Measurements from ENCODE around the gene KLF9. TPM values are rescaled to one million over a fixed set of nuclear protein-coding genes. Genes with fewer than 3 reads are reported as not detected.

Gene KLF9
- total and polyA plus RNA-seq, 9 of the 15 experiments (the other 6 are each of a cell fraction or from before 2014, with no cell fraction given): 3.3 to 11.9 (median 6.9) TPM

GRCh38 chr9:70450738-70451137 lies 36.3 kb upstream of the KLF9 start:
- peak in 1 of 4 experiments; percentile 21 for DNase-seq (ENCODE audit: extremely low read depth in 1 of 4, low spot score in 3 of 4)
- ATAC-seq: peak; percentile 42; the same call in 2 of the 3 replicates
- intact Hi-C loops (cut with micrococcal nuclease): no loop called here
- H4K20me1 ChIP-seq (replicated peaks; ENCODE audit: control insufficient read depth, insufficient read depth, low read length): no peaks in the 10 kb centered on the region
- no peaks in the 10 kb centered on the region for H3K79me2 ChIP-seq (ENCODE audit: control insufficient read depth, insufficient read depth, low read length)
- no peak overlapping the region for H3K4me2 ChIP-seq (ENCODE audit: insufficient read depth, low read length)
- TF ChIP-seq ZNF384 (IDR thresholded peaks at IDR 0.05; ENCODE audit: low read depth, low read length): peak; percentile 91
- TF ChIP-seq HEY1 (CRISPR knock-in tag; IDR thresholded peaks at IDR 0.05; ENCODE audit: borderline replicate concordance): no peak
- TF ChIP-seq ZEB2 (IDR thresholded peaks at IDR 0.05): no peak
- TF ChIP-seq MYBL2 (IDR thresholded peaks at IDR 0.05; ENCODE audit: low read depth): no peak
- no peak for TF ChIP-seq MYBL2 (CRISPR knock-in tag; IDR thresholded peaks at IDR 0.05; ENCODE audit: borderline replicate concordance)
- TF ChIP-seq ESRRA (IDR thresholded peaks at IDR 0.05; ENCODE audit: borderline replicate concordance, low read depth): 0 out of 2 replicates have a peak, but pooled peaks have one; percentile 36
- no peak for TF ChIP-seq GABPA (tag; conservative IDR thresholded peaks at IDR 0.05; ENCODE audit: low read depth)
- TF ChIP-seq ELF2 (CRISPR knock-in tag; IDR thresholded peaks at IDR 0.05): no peak
- TF ChIP-seq STAT6 (CRISPR knock-in tag; IDR thresholded peaks at IDR 0.05): no peak
- peak in 1 of 3 experiments; percentile 61 for TF ChIP-seq YY1 (IDR thresholded peaks at IDR 0.05; ENCODE audit: borderline replicate concordance in 1 of 3, control insufficient read depth in 1 of 3, extremely low read depth in 1 of 3, insufficient read depth in 3 of 3, insufficient read length in 1 of 3, insufficient replicate concordance in 2 of 3, low read depth in 1 of 3, low read length in 2 of 3)
- TF ChIP-seq JUND (IDR thresholded peaks at IDR 0.05; ENCODE audit: borderline replicate concordance, low read depth, low read length): peak; percentile 32; the same call in 1 of the 2 replicates
- TF ChIP-seq JUND (tag; IDR thresholded peaks at IDR 0.05; ENCODE audit: borderline replicate concordance, low read depth, low read length): no peak; the same call in 2 of the 3 replicates
- peak; percentile 33 for TF ChIP-seq ATF3 (IDR thresholded peaks at IDR 0.05)
- no peak for TF ChIP-seq ATF3 (CRISPR knock-in tag; conservative IDR thresholded peaks at IDR 0.05)
- TF ChIP-seq DPF2 (IDR thresholded peaks at IDR 0.05): 0 out of 2 replicates have a peak, but pooled peaks have one; percentile 23
- TF ChIP-seq RCOR1 (IDR thresholded peaks at IDR 0.05; ENCODE audit: borderline replicate concordance in 1 of 2, low read depth in 2 of 2, low read length in 2 of 2): 0 out of 4 replicates have a peak, but pooled peaks of 1 of the 2 experiments have one; percentile 10
- TF ChIP-seq NFE2 (IDR thresholded peaks at IDR 0.05; ENCODE audit: low read depth): peak; percentile 44
- TF ChIP-seq GABPB1 (CRISPR knock-in tag; IDR thresholded peaks at IDR 0.05): no peak
- in situ Hi-C loops (cut with MboI): no loop called here
- 23% methylated on average over 5 of the region's 5 CpGs for WGBS (ENCODE audit: insufficient coverage, low coverage, missing lambda C conversion rate)
- FAIRE-seq: no peak
- no peaks in the 10 kb centered on the region for H3K27me3 ChIP-seq (ENCODE audit: control insufficient read depth in 2 of 2, insufficient read depth in 2 of 2, low read length in 2 of 2)
- H3K9me1 ChIP-seq (ENCODE audit: control insufficient read depth, insufficient read depth, low read length): no peaks in the 10 kb centered on the region
- ChIA-PET CTCF (ENCODE audit: low intra/inter-chr PET ratio) (no interaction called here), POLR2A (interaction anchor here (1.0 kb wide), 1 partner anchor 10 kb away, joined by 4 read pairs; no protein-coding TSS in a partner anchor)
- H3K4me3 ChIP-seq: no peak overlapping the region
- BruUV-seq (replicated peaks): no TSS peak
- no peak overlapping the region for H3K27ac ChIP-seq (ENCODE audit: extremely low read depth, low read depth, low read length)
- no peaks in the 10 kb centered on the region; a peak in 3 of 5 replicates for H3K4me1 ChIP-seq (replicated peaks in 1 of 2; ENCODE audit: control insufficient read depth in 2 of 2, insufficient read depth in 2 of 2, low read length in 2 of 2)
- H3K9me3 ChIP-seq (replicated peaks; ENCODE audit: control insufficient read depth, insufficient read depth, low read depth, low read length): no peaks in the 10 kb centered on the region
- H2AFZ ChIP-seq (ENCODE audit: low read depth, low read length): no peak overlapping the region
- no peak overlapping the region for H3K9ac ChIP-seq (ENCODE audit: insufficient read depth in 1 of 2, low read depth in 2 of 2, low read length in 2 of 2)
- H3K36me3 ChIP-seq (ENCODE audit: control insufficient read depth, insufficient read depth, low read length): no peaks in the 10 kb centered on the region
